Activated CD4-positive, alpha-beta T cell treated with anti-CD3 and anti-CD28 coated beads, Interleukin-2, amount 50 U/mL, for 48 hours (primary cell): ENCODE data around the gene ECI1.
A peak's percentile ranks its signal among the peaks of the same experiment; 100 is the strongest.
"Not testable (repeated sequence)": the region's sequence is repeated elsewhere in the genome, so short reads cannot be mapped to it uniquely, and the experiment has no call there.

Experiments
- DNase-seq, 2 experiments: peaks; one replicate each; pipeline ENCODE4 v3.0.0-alpha.2; 2020

ECI1 gene

GRCh38 chr16:2209258-2210008, 42.0 kb downstream of the ECI1 start:
- no peak for DNase-seq

GRCh38 chr16:2208772-2209171, 42.6 kb downstream of the ECI1 start:
- DNase-seq: no peak

- DNase-seq: no peak
Observed at GRCh38 chr16:2208308-2208707, 43.1 kb downstream of the ECI1 start.

GRCh38 chr16:2207872-2208271, 43.5 kb downstream of the ECI1 start:
- no peak for DNase-seq

GRCh38 chr16:2206780-2207433, 44.5 kb downstream of the ECI1 start:
- DNase-seq: no peak

GRCh38 chr16:2206420-2206779, 45.0 kb downstream of the ECI1 start:
- DNase-seq: no peak

- no peak for DNase-seq
Observed at GRCh38 chr16:2205967-2206313, 45.4 kb downstream of the ECI1 start.

GRCh38 chr16:2205104-2205966, 46.1 kb downstream of the ECI1 start, which contains the start of gene MLST8:
TSS of gene MLST8 (plus strand) at chr16:2205454. CDS start at chr16:2206086, 632 bp downstream.
- DNase-seq: peak; percentile 82 to 86

- DNase-seq: no peak
Observed at GRCh38 chr16:2204416-2205103, 46.8 kb downstream of the ECI1 start.

GRCh38 chr16:2203119-2203688, 48.2 kb downstream of the ECI1 start:
- DNase-seq: not testable (repeated sequence)

GRCh38 chr16:2200313-2200712, 51.1 kb downstream of the ECI1 start:
- DNase-seq: no peak

- DNase-seq: no peak
Observed at GRCh38 chr16:2199621-2200139, 51.7 kb downstream of the ECI1 start.

- no peak for DNase-seq
Observed at GRCh38 chr16:2199095-2199494, 52.3 kb downstream of the ECI1 start.

GRCh38 chr16:2198283-2198682, 53.1 kb downstream of the ECI1 start:
- no peak for DNase-seq

GRCh38 chr16:2197765-2198164, 53.6 kb downstream of the ECI1 start:
- no peak for DNase-seq

- no peak for DNase-seq
Observed at GRCh38 chr16:2196981-2197511, 54.3 kb downstream of the ECI1 start.

GRCh38 chr16:2196162-2196980, 55.0 kb downstream of the ECI1 start, which contains the start of gene CASKIN1:
TSS of gene CASKIN1 (minus strand) at chr16:2196605. CDS start at chr16:2196432, 173 bp downstream.
- no peak for DNase-seq

- DNase-seq: no peak
Observed at GRCh38 chr16:2195322-2196161, 55.8 kb downstream of the ECI1 start.

GRCh38 chr16:2194852-2195321, 56.5 kb downstream of the ECI1 start:
- DNase-seq: peak; percentile 52 to 61
